Fibroblast of upper back skin (primary cell): ENCODE results near the gene OTUD6A.
"Not testable (repeated sequence)": the region's sequence is repeated elsewhere in the genome, so short reads cannot be mapped to it uniquely, and the experiment has no call there.

Experiments used
- DNase-seq: peaks from one replicate; pipeline ENCODE4 v3.0.0-alpha.2; 2013

OTUD6A gene

DNA sequence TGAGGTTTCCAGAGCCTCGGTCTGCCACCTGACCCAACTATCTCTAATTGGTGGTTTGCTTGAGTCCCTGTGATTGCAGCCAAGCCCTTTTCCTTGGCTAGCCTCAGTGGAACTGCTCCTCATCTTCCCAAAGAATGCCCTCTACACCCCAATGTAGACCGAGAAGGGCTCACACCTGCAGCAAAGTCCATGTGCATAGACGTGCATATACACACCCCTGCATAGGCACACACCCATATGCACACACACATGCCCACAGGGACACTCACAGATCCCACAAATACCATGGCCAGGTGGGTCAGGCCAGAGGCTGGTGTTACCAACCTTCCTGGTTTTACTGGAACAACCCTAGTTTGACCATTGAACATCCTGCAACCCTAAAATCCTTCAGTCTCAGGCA is 12.9 kb upstream of the OTUD6A start:
- no peak for DNase-seq

DNA sequence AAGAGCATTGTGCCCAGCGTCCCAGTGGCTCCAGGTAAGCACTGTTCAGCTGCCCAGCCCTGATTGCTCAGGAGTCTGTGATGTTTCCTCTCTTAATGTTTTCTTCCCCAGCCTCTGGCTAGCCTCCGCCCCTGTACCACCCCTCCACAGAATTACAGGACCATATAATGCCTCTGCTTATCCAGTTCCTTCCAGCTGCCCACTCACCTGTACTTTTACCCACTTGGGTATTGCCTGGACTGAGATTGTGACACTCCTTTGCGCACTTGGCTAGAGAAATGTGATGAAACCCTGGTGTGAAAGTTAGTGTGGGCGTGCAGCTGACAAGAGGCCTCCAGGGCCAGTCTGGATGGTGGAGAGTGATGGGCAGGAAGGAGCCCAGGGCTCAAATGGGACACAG is 12.3 kb upstream of the OTUD6A start, which contains the start of gene AWAT2:
Gene AWAT2 (minus strand): TSS at position 14 of the 400 bp plus-strand sequence. CDS start 6 bp downstream, at position 8.
- DNase-seq: no peak

DNA sequence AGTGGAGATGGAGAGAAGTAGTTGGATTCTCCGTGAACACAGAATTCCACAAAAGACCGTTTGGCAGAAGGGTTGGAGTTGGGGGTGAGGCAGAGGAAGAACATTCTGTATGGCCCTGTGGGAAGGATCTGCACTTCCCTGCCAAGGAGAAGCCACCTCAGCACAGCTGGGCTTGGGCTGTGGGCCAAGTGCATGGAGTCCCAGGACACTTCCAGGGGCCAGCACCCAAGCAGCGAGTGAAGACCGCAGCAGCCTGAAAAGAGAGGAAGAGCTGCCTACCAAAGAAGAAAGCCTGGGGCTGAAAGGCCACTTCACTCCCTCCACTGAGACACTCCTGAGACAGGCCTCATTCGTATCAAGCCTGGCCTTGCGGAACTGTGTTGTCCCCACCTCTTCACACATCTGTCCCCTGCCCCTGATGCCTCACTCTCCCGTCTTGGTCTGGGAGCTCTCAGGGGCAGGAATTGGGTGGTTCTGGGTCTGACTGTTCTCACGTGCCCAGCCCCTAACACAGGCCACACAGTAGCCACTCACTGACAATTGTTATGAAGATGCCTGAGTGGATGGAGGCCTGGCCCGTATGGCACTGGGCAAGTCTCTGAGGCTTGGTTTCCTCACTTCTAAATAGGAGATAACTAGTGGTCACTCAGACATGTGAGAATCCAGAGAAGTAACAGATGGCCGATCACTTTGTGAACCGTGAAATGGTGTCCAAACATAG is 9.2 kb upstream of the OTUD6A start:
- no peak for DNase-seq

DNA sequence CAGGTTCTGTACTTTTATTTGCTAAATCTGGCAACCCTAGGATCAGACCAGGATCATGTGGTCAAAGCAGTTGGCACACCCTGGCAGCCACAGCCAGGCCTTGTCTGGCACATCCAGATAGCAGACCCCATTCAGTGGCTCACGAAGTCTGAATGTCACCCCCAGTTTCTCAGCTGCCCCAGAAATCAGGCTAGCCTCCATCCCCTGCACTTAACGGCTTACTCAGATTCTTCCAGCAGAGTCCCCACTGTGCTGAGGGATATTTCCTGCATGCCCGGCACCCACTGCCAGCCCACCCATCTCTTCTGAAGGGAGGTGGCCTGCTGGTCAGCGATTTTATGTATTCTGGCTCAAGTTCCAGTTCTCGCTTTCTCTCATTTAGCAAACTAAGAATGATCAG is 7.9 kb upstream of the OTUD6A start:
- DNase-seq: no peak

DNA sequence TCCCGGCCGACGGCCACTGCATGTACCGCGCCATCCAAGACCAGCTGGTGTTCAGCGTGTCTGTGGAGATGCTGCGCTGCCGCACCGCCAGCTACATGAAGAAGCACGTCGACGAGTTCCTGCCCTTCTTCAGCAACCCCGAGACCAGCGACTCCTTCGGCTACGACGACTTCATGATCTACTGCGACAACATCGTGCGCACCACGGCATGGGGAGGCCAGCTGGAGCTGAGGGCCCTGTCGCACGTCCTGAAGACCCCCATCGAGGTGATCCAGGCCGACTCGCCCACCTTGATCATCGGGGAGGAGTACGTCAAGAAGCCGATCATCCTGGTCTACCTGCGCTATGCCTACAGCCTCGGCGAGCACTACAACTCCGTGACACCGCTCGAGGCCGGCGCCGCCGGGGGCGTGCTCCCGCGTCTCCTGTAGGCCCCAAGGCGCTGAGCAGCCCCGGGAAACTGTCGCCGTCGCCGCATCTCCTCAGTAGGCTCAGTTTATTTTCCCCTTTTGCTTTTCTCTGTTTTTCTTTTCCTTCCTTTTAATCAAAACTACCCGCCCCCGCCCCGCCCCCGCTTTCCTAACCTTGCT is 799 bp downstream of the OTUD6A start:
- DNase-seq: no peak

DNA sequence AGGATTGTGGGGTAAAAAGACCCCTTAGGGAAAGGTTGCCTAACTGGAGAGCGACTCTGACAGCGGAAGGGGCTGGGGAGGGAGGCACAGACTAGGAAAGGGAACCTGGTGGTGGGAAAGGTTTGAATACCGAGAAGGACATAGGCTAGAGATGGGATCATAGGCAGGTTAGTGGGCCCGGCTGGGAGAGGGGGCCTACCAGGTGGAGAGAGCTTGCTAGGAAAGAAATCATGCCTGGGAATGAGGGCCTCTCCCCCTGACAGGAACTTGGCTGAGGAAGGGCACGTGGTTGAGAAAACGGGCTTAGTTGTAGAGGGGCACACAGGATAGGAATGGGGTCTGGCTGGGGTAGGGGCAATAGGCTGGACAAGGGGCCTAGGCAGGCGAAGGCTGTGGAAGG is 4.4 kb downstream of the OTUD6A start:
- DNase-seq: no peak

DNA sequence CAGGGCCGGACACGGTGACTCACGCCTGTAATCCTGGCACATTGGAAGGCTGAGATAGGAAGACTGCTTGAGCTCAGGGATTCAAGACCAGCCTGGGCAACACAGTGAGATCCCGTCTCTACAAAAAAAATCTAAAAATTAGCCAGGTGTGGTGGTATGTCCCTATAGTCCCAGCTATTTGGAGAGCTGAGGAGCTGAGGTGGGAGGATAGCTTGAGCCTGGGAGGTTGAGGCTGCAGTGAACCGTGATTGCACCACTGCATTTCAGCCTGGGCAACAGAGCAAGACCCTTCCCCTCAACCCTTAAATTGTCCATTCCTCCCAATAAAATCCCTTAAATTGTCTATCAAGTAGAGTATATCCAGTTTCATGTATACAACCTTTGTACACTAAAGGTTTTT is 17.0 kb downstream of the OTUD6A start:
- DNase-seq: no peak

DNA sequence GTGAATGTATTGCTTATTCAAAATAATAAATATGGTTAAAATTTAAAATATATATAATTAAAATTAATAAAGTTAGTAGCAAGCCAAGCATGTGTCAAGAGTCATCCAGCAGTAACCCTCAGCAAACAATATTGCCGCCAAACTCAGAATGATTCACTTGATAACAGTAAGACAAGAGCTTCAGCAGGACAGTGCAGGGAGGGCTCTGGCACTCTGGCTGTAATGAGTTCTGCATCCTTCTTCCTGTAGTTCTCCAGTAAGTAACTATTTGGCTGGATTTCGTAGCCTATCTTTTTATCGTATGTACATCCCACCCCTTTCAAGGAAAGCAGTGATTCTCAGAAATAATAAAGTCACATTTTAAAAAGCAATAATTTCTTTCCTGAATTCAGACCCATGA is 17.6 kb downstream of the OTUD6A start:
- DNase-seq: no peak

DNA sequence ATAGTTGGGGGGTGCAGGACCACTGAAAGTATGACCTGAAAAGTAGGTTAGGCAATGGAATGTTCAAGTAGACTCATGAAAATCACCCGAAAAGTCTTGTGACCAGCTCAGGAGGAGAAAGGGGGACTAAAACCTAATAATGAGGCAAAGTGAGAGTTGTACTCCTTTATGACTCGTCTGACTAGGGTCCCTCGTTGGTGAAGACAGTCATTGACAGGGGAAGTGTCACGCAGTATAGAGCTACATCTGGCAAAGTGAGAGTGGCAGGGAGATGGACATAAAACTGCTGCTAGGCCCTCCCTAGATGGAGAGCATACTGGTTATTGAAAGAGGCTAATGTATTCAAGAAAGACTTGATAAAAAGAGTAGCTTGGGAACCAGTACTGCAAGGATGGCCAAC is 20.5 kb downstream of the OTUD6A start:
- DNase-seq: no peak

DNA sequence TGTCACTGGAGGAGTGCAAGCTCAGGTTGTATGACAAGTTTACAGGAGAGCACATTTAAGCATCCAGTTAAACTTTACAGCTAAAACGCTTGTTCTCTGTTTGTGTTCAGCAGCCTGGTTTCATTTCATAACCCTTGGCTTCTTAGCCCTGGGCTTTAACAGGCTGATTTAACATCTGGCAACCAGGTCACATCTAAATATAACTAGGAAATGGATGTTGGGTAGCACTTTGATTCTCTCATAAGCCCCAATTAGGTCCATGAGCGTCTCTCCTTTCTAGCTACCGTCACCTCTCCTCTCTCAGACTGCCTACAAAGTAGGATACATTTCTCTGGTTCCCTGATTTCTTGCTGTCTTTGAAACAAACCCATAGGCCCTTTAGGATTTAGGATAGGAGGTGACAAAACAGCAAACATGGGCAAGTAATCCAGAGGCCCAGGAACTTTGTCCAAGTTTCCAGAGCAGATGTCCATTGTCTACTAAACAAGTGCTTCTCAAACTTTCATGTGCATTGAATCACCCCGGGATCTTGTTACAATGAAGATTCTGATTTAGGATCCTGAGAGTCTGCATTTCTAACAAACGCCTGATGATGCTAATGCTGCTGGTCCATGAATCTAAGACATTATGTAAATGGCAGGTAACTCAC is 22.5 kb downstream of the OTUD6A start:
- DNase-seq: no peak

DNA sequence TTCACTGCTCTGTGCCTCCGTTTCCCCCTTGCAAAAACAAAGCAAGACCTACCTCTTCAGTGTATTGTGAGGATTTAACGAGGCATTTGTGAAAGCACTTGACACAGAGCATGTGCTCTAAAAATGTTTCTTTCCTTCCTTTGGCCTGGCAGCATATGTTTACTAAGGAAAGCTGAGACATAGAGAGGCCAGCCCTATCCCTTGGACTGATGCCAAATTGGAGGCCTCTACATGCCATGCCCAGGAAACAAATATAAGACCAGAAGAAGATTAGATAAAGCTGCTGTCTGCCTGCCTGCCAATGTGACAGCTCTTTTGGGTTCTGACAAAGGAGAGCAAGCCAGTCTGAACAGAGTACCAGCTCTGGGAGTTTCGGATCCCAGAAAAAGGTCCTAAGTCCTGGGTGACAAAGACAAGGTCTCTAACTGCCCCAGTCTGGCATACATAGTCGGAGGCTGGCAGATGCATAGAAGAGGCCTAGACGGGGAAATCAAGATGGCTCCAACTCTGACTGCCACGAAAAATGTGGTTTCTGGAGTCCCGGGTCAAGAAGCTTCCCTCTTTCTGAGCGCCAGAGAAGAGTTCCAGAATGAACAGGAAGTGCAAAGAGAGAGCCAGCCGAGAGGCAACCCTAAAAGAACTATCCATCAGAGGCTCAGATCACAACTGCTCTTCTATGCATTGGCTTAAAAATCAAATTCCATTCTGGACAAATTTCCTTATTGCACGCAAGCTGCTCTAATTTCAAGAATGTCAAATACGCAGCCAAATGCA is 25.8 kb downstream of the OTUD6A start:
- DNase-seq: peak; percentile 42

DNA sequence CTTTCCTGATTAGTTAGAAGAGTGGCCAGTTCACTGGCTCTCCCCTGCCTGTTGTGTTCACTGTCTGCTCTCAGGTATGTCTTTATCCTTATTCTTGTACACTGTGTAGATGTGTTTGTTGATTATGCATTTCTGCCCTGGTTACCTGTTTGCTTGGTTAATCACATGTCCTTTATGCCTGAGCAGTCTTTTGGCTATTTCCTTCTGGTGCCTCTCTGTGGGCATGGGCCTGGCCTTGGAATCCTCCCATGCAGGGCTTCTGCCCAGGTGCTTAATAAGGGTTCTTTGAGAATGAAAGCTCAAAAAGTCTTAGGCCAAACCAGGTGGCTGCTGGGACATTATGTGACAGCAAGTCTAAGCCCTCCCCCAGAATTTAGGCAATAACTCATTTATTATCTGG is 26.5 kb downstream of the OTUD6A start:
- no peak for DNase-seq

DNA sequence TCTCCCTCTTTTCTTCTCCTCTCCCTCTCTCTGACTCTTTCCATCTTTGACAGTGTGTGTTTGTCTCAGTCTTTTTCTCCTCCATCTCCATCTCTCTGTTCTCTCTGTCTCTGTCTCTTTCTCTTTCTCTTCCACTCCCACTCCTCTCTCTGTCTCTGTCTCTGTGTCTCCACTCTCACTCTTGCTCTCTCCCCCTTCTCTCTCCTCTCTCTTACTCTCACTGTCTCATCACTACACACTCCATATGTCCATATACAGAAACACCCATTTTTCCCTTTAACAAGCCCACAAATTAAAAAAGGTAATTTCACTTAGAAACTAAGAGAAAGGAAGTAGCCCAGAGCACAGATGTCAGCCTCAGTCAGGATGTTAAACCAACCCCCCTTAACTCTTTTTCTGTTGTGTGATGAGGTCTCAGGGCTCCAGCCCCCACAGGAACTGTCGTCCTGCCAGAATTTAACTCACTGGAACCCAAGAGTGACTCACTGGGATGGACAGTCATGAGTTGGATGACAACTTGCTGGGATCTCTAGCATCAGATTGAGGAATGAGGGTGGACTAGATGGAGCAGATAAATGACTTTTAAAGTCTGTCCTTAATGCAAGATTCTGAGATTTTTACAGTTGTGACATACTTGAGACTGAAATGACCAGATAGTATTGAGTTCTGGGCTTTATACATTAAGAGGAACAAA is 27.5 kb downstream of the OTUD6A start:
- DNase-seq: peak; percentile 74

DNA sequence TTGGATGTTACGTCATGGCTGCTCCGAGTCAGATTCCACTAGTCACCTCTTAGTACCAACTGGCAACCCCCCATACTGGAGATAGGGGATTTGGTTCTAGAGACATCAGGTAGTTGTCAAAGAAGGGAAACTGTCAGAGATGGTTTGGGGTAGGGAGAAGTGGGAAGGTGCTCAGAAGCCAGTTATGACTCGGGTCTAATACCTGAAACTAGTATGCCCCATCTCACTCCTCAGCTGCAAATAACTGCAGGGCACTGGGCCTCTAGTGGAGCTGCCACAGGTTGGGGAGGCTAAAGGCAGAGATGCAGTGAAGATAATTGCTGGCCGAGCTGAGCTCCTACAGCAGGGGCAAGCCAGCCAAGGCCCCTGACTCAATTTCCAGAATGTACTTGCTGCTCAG is 30.0 kb downstream of the OTUD6A start:
- no peak for DNase-seq

DNA sequence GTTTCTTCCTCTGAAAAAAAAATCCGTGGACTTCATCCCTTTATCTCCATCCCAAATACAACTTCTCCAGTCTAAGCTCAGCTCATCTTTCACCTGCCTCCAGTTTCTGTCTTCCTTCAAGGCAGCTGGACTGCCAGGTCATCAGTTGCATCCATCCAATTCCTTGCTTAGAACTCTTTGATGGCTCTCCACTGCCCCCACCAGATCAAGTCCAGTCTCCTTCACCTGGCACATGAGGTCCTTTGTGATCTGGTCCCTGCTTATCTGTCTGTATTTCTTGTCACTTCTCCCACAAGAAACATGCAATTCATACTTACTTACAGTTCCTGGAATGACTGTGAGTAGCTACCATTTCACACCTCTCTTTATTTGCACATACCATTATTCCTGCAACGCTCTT is 33.8 kb downstream of the OTUD6A start:
- peak; percentile 18 for DNase-seq

DNA sequence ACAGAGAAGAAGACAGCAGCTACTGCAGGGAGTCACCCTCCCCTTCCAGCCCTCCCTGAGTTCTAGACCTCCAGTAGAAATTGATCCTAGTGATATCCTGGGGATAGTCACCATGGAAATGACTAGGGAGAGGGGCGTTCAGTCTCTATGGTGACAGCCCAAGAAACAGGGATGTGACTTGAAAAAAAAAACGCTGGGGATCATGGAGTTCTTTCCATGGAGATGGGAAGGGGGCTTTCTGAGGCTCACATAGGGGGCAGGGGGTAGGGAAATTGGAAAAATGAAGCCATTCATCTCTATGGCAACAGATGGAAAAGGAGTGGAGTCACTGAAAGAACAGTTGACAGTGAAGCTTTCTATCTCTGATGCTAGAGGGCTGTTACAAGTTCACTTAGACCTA is 43.0 kb downstream of the OTUD6A start:
- DNase-seq: no peak

DNA sequence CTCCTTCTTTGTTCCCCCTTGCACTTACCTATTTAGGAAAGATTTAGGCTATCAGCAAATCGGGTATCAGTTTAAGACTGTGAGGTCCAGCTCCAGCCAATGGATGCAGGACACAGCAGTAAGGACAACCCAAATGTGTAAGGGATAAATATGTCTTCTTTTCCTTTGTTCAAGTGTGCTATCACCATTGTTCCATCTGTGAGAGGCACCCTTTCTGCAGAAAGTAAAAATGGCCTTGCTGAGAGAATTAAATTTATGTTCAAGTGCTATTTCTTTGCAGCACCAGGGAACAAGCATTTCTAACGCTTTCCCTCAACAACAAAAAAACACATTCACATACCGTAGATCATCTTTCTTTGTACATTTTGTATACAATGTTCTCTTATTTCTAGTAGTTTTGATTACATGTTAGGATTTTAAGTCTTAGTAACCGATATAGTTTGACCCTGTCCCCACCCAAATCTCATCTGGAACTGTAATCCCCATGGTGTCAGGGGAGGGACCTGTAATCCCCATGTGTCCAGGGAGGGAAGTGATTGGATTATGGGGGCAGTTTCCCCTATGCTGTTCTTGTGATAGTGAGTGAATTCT is 49.3 kb downstream of the OTUD6A start:
- DNase-seq: not testable (repeated sequence)
